Measurements from ENCODE around the gene ETFDH.
"Not testable (repeated sequence)": the region's sequence is repeated elsewhere in the genome, so short reads cannot be mapped to it uniquely, and the experiment has no call there.

ETFDH gene

DNA sequence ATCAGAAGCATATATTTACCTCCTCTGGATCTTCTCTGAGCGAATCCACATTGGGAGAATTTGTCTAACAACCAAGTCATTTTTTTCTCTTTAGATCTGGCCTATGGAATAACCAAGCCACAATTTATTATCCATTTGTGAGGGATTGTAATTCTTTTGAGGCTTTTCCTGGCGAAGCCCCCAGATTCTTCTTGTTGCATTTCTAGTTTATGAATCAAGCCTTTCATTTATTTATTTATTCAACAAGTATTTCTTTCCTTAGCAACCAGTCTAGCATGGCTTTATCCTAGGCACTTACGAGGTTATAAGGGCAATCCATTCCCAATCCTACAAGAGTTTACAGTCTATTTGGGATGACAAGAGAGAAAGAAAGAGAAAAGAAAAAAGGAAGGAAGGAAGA is 78.3 kb downstream of the ETFDH start:
- Mint-ChIP-seq H3K4me1 (ENCODE audit: low read depth) (no peaks in the 10 kb centered on the region), H3K36me3 (ENCODE audit: low read depth) (no peaks in the 10 kb centered on the region), H3K4me3 (no peak overlapping the region), H3K27ac (no peak overlapping the region), H3K9me3 (no peaks in the 10 kb centered on the region), H3K27me3 (ENCODE audit: low read depth) (peaks cover 15% of the 10 kb centered on the region)
- DNase-seq (ENCODE audit: low spot score), result no peak

GRCh38 chr4:158754385-158755180 is 82.5 kb downstream of the ETFDH start:
- H3K9me3 Mint-ChIP-seq, result no peaks in the 10 kb centered on the region
- DNase-seq (ENCODE audit: low spot score), result no peak
- H3K27ac Mint-ChIP-seq, result no peak overlapping the region
- H3K27me3 Mint-ChIP-seq (ENCODE audit: low read depth), result peaks cover 38% of the 10 kb centered on the region
- no peaks in the 10 kb centered on the region for H3K4me1 Mint-ChIP-seq (ENCODE audit: low read depth)
- H3K36me3 Mint-ChIP-seq (ENCODE audit: low read depth), result no peaks in the 10 kb centered on the region
- H3K4me3 Mint-ChIP-seq, result no peak overlapping the region

DNA sequence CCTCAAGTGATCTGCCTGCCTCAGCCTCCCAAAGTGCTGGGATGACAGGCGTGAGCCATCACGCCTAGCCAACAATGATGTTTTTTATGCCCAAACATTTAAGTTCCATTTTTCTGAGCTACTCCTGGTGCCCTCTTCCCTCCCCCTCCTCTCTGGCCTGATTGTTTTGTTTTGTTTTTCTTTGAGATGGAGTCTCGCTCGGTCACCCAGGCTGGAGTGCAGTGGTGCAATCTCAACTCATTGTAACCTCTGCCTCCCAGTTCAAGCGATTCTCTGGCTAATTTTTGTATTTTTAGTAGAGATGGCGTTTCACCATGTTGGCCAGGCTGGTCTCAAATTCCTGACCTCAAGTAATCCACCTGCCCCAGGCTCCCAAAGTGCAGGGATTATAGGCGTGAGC is 83.7 kb downstream of the ETFDH start:
- H3K9me3 Mint-ChIP-seq; H3K27ac Mint-ChIP-seq; H3K4me3 Mint-ChIP-seq; DNase-seq (ENCODE audit: low spot score); H3K4me1 Mint-ChIP-seq (ENCODE audit: low read depth); H3K36me3 Mint-ChIP-seq (ENCODE audit: low read depth): not testable (repeated sequence)
- H3K27me3 Mint-ChIP-seq (ENCODE audit: low read depth), result peaks cover 34% of the 10 kb centered on the region

- DNase-seq (ENCODE audit: low spot score), result no peak
- Mint-ChIP-seq H3K9me3 (no peaks in the 10 kb centered on the region), H3K4me3 (no peak overlapping the region), H3K27ac (no peak overlapping the region), H3K36me3 (ENCODE audit: low read depth) (no peaks in the 10 kb centered on the region), H3K27me3 (ENCODE audit: low read depth) (peaks cover 34% of the 10 kb centered on the region), H3K4me1 (ENCODE audit: low read depth) (no peaks in the 10 kb centered on the region)
These were observed 84.5 kb downstream of the ETFDH start for GRCh38 chr4:158756588-158756987.

DNA sequence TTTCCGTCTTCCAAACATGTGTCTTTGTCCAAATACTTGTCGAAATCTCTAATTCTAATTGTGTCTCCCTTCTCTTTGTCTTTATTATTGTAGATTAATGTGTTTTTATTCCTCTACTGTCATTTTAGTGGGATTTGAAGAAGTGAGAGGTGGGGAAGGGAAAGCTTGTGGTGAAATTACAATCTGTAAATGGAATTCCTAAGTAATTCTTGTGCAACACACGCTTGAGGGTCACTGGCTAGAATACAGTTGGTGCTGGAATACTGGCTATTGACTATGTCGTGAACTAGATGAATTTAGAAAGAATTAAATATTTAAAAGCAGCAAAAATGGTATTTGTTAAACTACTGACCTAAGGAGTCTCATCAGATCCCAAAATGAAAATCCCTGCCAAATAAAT is 86.0 kb downstream of the ETFDH start:
- H3K4me1 Mint-ChIP-seq (ENCODE audit: low read depth), result no peaks in the 10 kb centered on the region
- peaks cover 34% of the 10 kb centered on the region for H3K27me3 Mint-ChIP-seq (ENCODE audit: low read depth)

GRCh38 chr4:158758703-158759102 is 86.6 kb downstream of the ETFDH start:
- no peak overlapping the region for H3K27ac Mint-ChIP-seq
- H3K36me3 Mint-ChIP-seq (ENCODE audit: low read depth), result no peaks in the 10 kb centered on the region
- no peak for DNase-seq (ENCODE audit: low spot score)
- no peaks in the 10 kb centered on the region for H3K9me3 Mint-ChIP-seq
- no peak overlapping the region for H3K4me3 Mint-ChIP-seq
- H3K4me1 Mint-ChIP-seq (ENCODE audit: low read depth), result no peaks in the 10 kb centered on the region
- H3K27me3 Mint-ChIP-seq (ENCODE audit: low read depth), result peaks cover 34% of the 10 kb centered on the region

More for the DNA sequence above, 86.0 kb downstream of the ETFDH start:
- Mint-ChIP-seq H3K9me3 (no peaks in the 10 kb centered on the region), H3K27ac (no peak overlapping the region), H3K4me3 (no peak overlapping the region), H3K36me3 (ENCODE audit: low read depth) (no peaks in the 10 kb centered on the region)
- DNase-seq (ENCODE audit: low spot score), result no peak

All from T-helper 2 cell treated with Interferon-gamma antibody and Interleukin-4, amounts not matched to agents 5 μg/mL and 100 μg/mL, for 36 hours (primary cell).